ENCODE results near the gene TMCO1. TPM values are rescaled to one million over a fixed set of nuclear protein-coding genes. Genes with fewer than 3 reads are reported as not detected.

The TMCO1 gene
- total and polyA plus RNA-seq, 2 of the 13 experiments (the other 11 are each of a cell fraction or from before 2014, with no cell fraction given): 106 to 119 TPM

DNA sequence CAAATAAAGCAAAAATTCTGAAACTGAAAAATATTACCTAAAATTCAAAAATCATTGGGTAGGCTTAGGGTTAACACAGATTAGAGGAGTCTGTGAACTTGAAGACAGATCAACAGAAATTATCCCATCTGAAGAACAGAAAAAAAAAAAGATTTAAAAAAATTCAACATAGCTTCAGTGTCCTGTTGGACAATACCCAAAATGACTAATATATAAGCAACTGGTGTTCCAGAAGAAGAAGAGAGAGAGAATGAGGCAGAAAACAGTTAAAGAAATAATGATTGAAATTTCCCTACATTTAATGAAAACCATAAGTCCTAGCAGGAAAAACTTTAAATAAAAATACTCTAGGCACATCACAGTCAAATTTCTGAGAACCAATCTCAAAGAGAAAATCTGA, 31.5 kb downstream of the TMCO1 start:
- ChIA-PET CTCF (ENCODE audit: low intra/inter-chr PET ratio, low total read pairs) (no interaction called here), POLR2A (no interaction called here)
- Histone ChIP-seq H4K20me1 (ENCODE audit: insufficient read depth, low read length) (no peaks in the 10 kb centered on the region), H3K4me3 (replicated peaks in 1 of 3; ENCODE audit: insufficient read depth in 1 of 3, low read depth in 2 of 3, low read length in 3 of 3) (no peak overlapping the region), H3K36me3 (replicated peaks in 1 of 2; ENCODE audit: control insufficient read depth in 1 of 2, insufficient read depth in 2 of 2, low read length in 2 of 2) (peaks cover 5 to 34% of the 10 kb centered on the region in 2 experiments; a peak in 4 of 5 replicates), H3K4me1 (ENCODE audit: insufficient read depth, low read length) (peaks cover 16% of the 10 kb centered on the region), H3K79me2 (ENCODE audit: insufficient read depth, low read length) (no peaks in the 10 kb centered on the region), H3K4me2 (ENCODE audit: low read depth, low read length) (no peak overlapping the region), H3K9me3 (ENCODE audit: low read length) (no peaks in the 10 kb centered on the region), H3K9ac (ENCODE audit: insufficient read depth, low read depth, low read length) (no peak overlapping the region), H2AFZ (ENCODE audit: low read length) (no peak overlapping the region), H3K27ac (ENCODE audit: extremely low read length, insufficient read depth, low read length) (no peak overlapping the region), H3K27me3 (ENCODE audit: control insufficient read depth in 1 of 2, insufficient read depth in 2 of 2, low read length in 2 of 2) (no peaks in the 10 kb centered on the region)
- DNase-seq (ENCODE audit: low spot score) (no peak), FAIRE-seq (no peak), ATAC-seq (no peak)
- intact Hi-C loops (cut with micrococcal nuclease; ENCODE audit: unreplicated experiment): no loop called here
- no TSS peak for BruUV-seq (replicated peaks)
- in situ Hi-C loops (cut with HindIII; ENCODE audit: extremely low pct_ligation_motif_present, low pct_unique_long_range_greater_than_20kb): no loop called here
- TF ChIP-seq CENPBD1 (CRISPR knock-in tag; IDR thresholded peaks at IDR 0.05; ENCODE audit: borderline replicate concordance, low read depth) (no peak), BORCS8-MEF2B (CRISPR knock-in tag; IDR thresholded peaks at IDR 0.05) (no peak), ZNF646 (CRISPR knock-in tag; IDR thresholded peaks at IDR 0.05) (no peak), PHF21A (CRISPR knock-in tag; IDR thresholded peaks at IDR 0.05) (no peak), PHF5A (CRISPR knock-in tag; IDR thresholded peaks at IDR 0.05; ENCODE audit: low read depth, unreplicated experiment) (no peak), UBTF (CRISPR knock-in tag; IDR thresholded peaks at IDR 0.05) (no peak), ZC3H13 (CRISPR knock-in tag; IDR thresholded peaks at IDR 0.05) (no peak), RORA (CRISPR knock-in tag; IDR thresholded peaks at IDR 0.05) (no peak), RCOR2 (CRISPR knock-in tag; IDR thresholded peaks at IDR 0.05) (no peak), PCBP2 (optimal IDR thresholded peaks at IDR 0.05; ENCODE audit: low read depth, low read length, poor library complexity, severe bottlenecking) (no peak)
- TF ChIP-seq, protein P1, sequence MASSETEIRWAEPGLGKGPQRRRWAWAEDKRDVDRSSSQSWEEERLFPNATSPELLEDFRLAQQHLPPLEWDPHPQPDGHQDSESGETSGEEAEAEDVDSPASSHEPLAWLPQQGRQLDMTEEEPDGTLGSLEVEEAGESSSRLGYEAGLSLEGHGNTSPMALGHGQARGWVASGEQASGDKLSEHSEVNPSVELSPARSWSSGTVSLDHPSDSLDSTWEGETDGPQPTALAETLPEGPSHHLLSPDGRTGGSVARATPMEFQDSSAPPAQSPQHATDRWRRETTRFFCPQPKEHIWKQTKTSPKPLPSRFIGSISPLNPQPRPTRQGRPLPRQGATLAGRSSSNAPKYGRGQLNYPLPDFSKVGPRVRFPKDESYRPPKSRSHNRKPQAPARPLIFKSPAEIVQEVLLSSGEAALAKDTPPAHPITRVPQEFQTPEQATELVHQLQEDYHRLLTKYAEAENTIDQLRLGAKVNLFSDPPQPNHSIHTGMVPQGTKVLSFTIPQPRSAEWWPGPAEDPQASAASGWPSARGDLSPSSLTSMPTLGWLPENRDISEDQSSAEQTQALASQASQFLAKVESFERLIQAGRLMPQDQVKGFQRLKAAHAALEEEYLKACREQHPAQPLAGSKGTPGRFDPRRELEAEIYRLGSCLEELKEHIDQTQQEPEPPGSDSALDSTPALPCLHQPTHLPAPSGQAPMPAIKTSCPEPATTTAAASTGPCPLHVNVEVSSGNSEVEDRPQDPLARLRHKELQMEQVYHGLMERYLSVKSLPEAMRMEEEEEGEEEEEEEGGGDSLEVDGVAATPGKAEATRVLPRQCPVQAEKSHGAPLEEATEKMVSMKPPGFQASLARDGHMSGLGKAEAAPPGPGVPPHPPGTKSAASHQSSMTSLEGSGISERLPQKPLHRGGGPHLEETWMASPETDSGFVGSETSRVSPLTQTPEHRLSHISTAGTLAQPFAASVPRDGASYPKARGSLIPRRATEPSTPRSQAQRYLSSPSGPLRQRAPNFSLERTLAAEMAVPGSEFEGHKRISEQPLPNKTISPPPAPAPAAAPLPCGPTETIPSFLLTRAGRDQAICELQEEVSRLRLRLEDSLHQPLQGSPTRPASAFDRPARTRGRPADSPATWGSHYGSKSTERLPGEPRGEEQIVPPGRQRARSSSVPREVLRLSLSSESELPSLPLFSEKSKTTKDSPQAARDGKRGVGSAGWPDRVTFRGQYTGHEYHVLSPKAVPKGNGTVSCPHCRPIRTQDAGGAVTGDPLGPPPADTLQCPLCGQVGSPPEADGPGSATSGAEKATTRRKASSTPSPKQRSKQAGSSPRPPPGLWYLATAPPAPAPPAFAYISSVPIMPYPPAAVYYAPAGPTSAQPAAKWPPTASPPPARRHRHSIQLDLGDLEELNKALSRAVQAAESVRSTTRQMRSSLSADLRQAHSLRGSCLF (CRISPR knock-in tag; IDR thresholded peaks at IDR 0.05; ENCODE audit: borderline replicate concordance): no peak

All from HepG2 (cell line).